GM12891 (cell line): Measurements from ENCODE around the gene ST3GAL3.
A peak's percentile ranks its signal among the peaks of the same experiment; 100 is the strongest.

Experiments used
- PAX5 ChIP-seq: IDR thresholded peaks from 2 replicates; pipeline ENCODE4 v1.6.1; 2011; ENCODE audit warnings: low read length, moderate library complexity, mild to moderate bottlenecking; ENCODE audit not compliant: insufficient read depth, severe bottlenecking
- POLR2A ChIP-seq: IDR thresholded peaks from 2 replicates; pipeline ENCODE4 v1.6.1; 2011; ENCODE audit warnings: low read depth, low read length, control low read depth
- POLR2AphosphoS5 ChIP-seq: IDR thresholded peaks from 2 replicates; pipeline ENCODE4 v1.6.1; 2011; ENCODE audit warnings: low read depth, low read length, control low read depth
- POU2F2 ChIP-seq: IDR thresholded peaks from 2 replicates; pipeline ENCODE4 v1.6.1; 2011; ENCODE audit warnings: low read depth, mild to moderate bottlenecking, control low read depth, low read length, moderate library complexity

DNA sequence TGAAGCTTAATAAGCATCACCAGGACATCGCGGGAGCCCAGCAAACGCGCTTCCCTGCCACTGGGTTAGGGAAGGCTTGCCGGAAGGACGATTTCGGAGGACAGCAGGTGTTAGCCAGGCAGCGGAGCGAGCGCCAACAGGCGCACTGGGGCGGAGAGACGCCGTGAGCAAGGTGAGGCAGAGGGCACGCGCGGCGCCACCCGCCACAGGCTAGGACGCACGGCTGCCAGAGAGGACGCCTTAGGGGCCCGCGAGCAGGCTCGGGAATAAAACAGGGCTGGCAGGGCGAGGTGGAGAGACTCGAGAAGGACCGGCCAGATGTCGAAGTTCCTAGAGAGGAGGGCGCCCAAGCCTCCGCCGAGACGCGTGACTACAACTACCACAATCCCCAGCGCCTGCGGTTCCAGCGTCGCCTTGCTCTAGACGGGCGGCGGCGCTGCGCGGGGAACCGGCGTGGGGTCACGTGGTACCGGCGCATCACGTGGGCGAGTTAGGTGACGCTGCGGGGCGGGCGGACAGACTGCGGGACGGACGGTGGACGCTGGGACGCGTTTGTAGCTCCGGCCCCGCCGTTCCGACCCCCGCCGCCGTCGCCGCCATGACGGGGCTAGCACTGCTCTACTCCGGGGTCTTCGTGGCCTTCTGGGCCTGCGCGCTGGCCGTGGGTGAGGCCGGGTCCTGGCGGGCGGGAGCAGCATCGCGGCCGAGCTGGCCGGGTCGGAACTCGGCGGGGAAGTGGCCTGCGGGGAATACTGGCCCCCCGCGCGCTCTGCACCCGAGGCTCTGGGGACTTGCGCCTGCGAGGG lies 267.3 kb downstream of the ST3GAL3 start, which contains the start of gene ATP6V0B:
- TF ChIP-seq POLR2AphosphoS5 (peak; percentile 54; the same call in 1 of the 2 replicates), POLR2A (peak; percentile 55; the same call in 1 of the 2 replicates), POU2F2 (0 out of 2 replicates have a peak, but pooled peaks have one; percentile 50), PAX5 (no peak)
